Karpas-422 (cell line): ENCODE measurements around the gene SORCS2. TPM values are rescaled to one million over a fixed set of nuclear protein-coding genes. Genes with fewer than 3 reads are reported as not detected.

ENCODE experiments used
- DNase-seq: peaks from one replicate; pipeline ENCODE4 v3.0.0-alpha.2; 2015
- H2AFZ ChIP-seq: fragments of 200-600 bp; sonication (generic); 2 replicates; pipeline ENCODE4 v1.6.1; 2014; ENCODE audit warnings: antibody characterized with exemption, low read length, mixed read lengths
- H3K27ac ChIP-seq: fragments of 200-600 bp; sonication (generic); 2 replicates; pipeline ENCODE4 v1.5.1; 2014; ENCODE audit warnings: mild to moderate bottlenecking, low read length, moderate library complexity
- H3K27me3 ChIP-seq: fragments of 200-600 bp; sonication (generic); 2 replicates; pipeline ENCODE4 v1.6.1; 2014; ENCODE audit warnings: low read length, mixed read lengths
- H3K36me3 ChIP-seq: fragments of 200-600 bp; sonication (generic); 2 replicates; pipeline ENCODE4 v1.6.1; 2014; ENCODE audit warnings: low read length, mixed read lengths; ENCODE audit not compliant: insufficient read depth
- H3K4me1 ChIP-seq: fragments of 200-600 bp; sonication (generic); 2 replicates; pipeline ENCODE4 v1.6.1; 2014; ENCODE audit warnings: mild to moderate bottlenecking, low read length, mixed read lengths
- H3K4me2 ChIP-seq: fragments of 200-600 bp; sonication (generic); 2 replicates; pipeline ENCODE4 v1.6.1; 2014; ENCODE audit warnings: low read length, low read depth, mild to moderate bottlenecking; ENCODE audit not compliant: poor library complexity, severe bottlenecking
- H3K4me3 ChIP-seq: fragments of 200-600 bp; sonication (generic); 2 replicates; pipeline ENCODE4 v1.5.1; 2014; ENCODE audit warnings: mild to moderate bottlenecking, antibody characterized with exemption, low read length, mixed read lengths
- H3K79me2 ChIP-seq: fragments of 200-600 bp; sonication (generic); 2 replicates; pipeline ENCODE4 v1.6.1; 2014; ENCODE audit warnings: mild to moderate bottlenecking, low read length, mixed read lengths
- H3K9ac ChIP-seq: fragments of 200-600 bp; sonication (generic); 2 replicates; pipeline ENCODE4 v1.6.0; 2014; ENCODE audit warnings: low read length
- H3K9me2 ChIP-seq: fragments of 200-600 bp; sonication (generic), shearing (Covaris generic); replicated peaks from 2 replicates; pipeline ENCODE4 v1.6.0; 2014; ENCODE audit warnings: mild to moderate bottlenecking, low read length, moderate library complexity; ENCODE audit not compliant: insufficient read depth
- H3K9me3 ChIP-seq: fragments of 300-700, 200-600 bp; sonication (generic); 2 replicates; pipeline ENCODE4 v1.6.1; 2014; ENCODE audit warnings: low read length, mixed read lengths
- H4K20me1 ChIP-seq: fragments of 200-600 bp; sonication (generic); 2 replicates; pipeline ENCODE4 v1.6.1; 2014; ENCODE audit warnings: mild to moderate bottlenecking, antibody characterized with exemption, low read length, low read depth; ENCODE audit not compliant: insufficient read depth
- total RNA-seq: library from RNA; depleted of rRNA; stranded (reverse); fragments of >200 nt; shearing (Covaris generic); gene quantifications from 2 replicates; pipeline ENCODE4 v1.2.3, GENCODE V29; 2014; ENCODE audit warnings: low replicate concordance

Gene SORCS2
- total RNA-seq, 1 experiment from 2014 or later: not detected

- Histone ChIP-seq H3K27ac (no peak overlapping the region), H3K4me3 (no peak overlapping the region), H3K79me2 (no peaks in the 10 kb centered on the region), H2AFZ (no peak overlapping the region), H3K9me2 (no peaks in the 10 kb centered on the region), H3K36me3 (no peaks in the 10 kb centered on the region), H3K9me3 (no peaks in the 10 kb centered on the region), H3K27me3 (no peaks in the 10 kb centered on the region), H3K9ac (no peak overlapping the region), H3K4me1 (no peaks in the 10 kb centered on the region), H3K4me2 (no peak overlapping the region), H4K20me1 (no peaks in the 10 kb centered on the region)
- no peak for DNase-seq
These were observed 158.1 kb downstream of the SORCS2 start for GRCh38 chr4:7350396-7350795.

GRCh38 chr4:7351014-7351413 is 158.7 kb downstream of the SORCS2 start:
- Histone ChIP-seq H3K79me2 (no peaks in the 10 kb centered on the region), H3K27me3 (no peaks in the 10 kb centered on the region), H3K27ac (no peak overlapping the region), H3K9me3 (no peaks in the 10 kb centered on the region), H4K20me1 (no peaks in the 10 kb centered on the region), H3K9ac (no peak overlapping the region), H2AFZ (no peak overlapping the region), H3K36me3 (no peaks in the 10 kb centered on the region), H3K4me1 (no peaks in the 10 kb centered on the region), H3K4me3 (no peak overlapping the region), H3K4me2 (no peak overlapping the region), H3K9me2 (no peaks in the 10 kb centered on the region)
- DNase-seq: no peak

- H3K36me3 ChIP-seq: no peaks in the 10 kb centered on the region
- no peak overlapping the region for H3K4me3 ChIP-seq
- H3K9me3 ChIP-seq: no peaks in the 10 kb centered on the region
- H3K27me3 ChIP-seq: no peaks in the 10 kb centered on the region
- no peak overlapping the region for H3K4me2 ChIP-seq
- no peaks in the 10 kb centered on the region for H3K4me1 ChIP-seq
- no peak overlapping the region for H3K9ac ChIP-seq
- no peak overlapping the region for H3K27ac ChIP-seq
- H3K79me2 ChIP-seq: no peaks in the 10 kb centered on the region
- no peaks in the 10 kb centered on the region for H3K9me2 ChIP-seq
- no peaks in the 10 kb centered on the region for H4K20me1 ChIP-seq
- H2AFZ ChIP-seq: no peak overlapping the region
- DNase-seq: no peak
These were observed 160.1 kb downstream of the SORCS2 start for GRCh38 chr4:7352486-7352885.

GRCh38 chr4:7353046-7353790 is 160.9 kb downstream of the SORCS2 start:
- Histone ChIP-seq H3K9ac (no peak overlapping the region), H2AFZ (no peak overlapping the region)

GRCh38 chr4:7353846-7354610 is 161.7 kb downstream of the SORCS2 start:
- Histone ChIP-seq H3K4me2 (no peak overlapping the region), H2AFZ (no peak overlapping the region), H3K9ac (no peak overlapping the region), H3K4me1 (no peaks in the 10 kb centered on the region), H3K27me3 (no peaks in the 10 kb centered on the region), H3K79me2 (no peaks in the 10 kb centered on the region), H3K36me3 (no peaks in the 10 kb centered on the region), H4K20me1 (no peaks in the 10 kb centered on the region), H3K4me3 (no peak overlapping the region), H3K9me2 (no peaks in the 10 kb centered on the region), H3K27ac (no peak overlapping the region), H3K9me3 (no peaks in the 10 kb centered on the region)
- DNase-seq: no peak

More at GRCh38 chr4:7353046-7353790, 160.9 kb downstream of the SORCS2 start:
- no peaks in the 10 kb centered on the region for H4K20me1 ChIP-seq
- H3K9me2 ChIP-seq: no peaks in the 10 kb centered on the region
- no peak overlapping the region for H3K4me2 ChIP-seq
- no peak overlapping the region for H3K4me3 ChIP-seq
- DNase-seq: no peak
- H3K9me3 ChIP-seq: no peaks in the 10 kb centered on the region
- no peaks in the 10 kb centered on the region for H3K79me2 ChIP-seq
- H3K27me3 ChIP-seq: no peaks in the 10 kb centered on the region
- no peaks in the 10 kb centered on the region for H3K4me1 ChIP-seq
- H3K27ac ChIP-seq: no peak overlapping the region
- H3K36me3 ChIP-seq: no peaks in the 10 kb centered on the region

- H3K36me3 ChIP-seq: no peaks in the 10 kb centered on the region
- H3K27me3 ChIP-seq: no peaks in the 10 kb centered on the region
- H3K4me1 ChIP-seq: no peaks in the 10 kb centered on the region
- H3K27ac ChIP-seq: no peak overlapping the region
- no peak overlapping the region for H3K9ac ChIP-seq
- no peak for DNase-seq
- H2AFZ ChIP-seq: no peak overlapping the region
- H3K4me2 ChIP-seq: no peak overlapping the region
- H4K20me1 ChIP-seq: no peaks in the 10 kb centered on the region
- H3K9me3 ChIP-seq: no peaks in the 10 kb centered on the region
- no peak overlapping the region for H3K4me3 ChIP-seq
- no peaks in the 10 kb centered on the region for H3K9me2 ChIP-seq
- no peaks in the 10 kb centered on the region for H3K79me2 ChIP-seq
These were observed 162.6 kb downstream of the SORCS2 start for GRCh38 chr4:7354927-7355326.

GRCh38 chr4:7355795-7356194 is 163.5 kb downstream of the SORCS2 start:
- H3K27ac ChIP-seq: no peak overlapping the region
- no peaks in the 10 kb centered on the region for H3K9me2 ChIP-seq
- no peaks in the 10 kb centered on the region for H3K4me1 ChIP-seq
- no peak overlapping the region for H3K4me2 ChIP-seq
- no peak overlapping the region for H2AFZ ChIP-seq
- no peak for DNase-seq
- H3K27me3 ChIP-seq: no peaks in the 10 kb centered on the region
- no peak overlapping the region for H3K4me3 ChIP-seq
- H3K9me3 ChIP-seq: no peaks in the 10 kb centered on the region
- no peaks in the 10 kb centered on the region for H4K20me1 ChIP-seq
- no peaks in the 10 kb centered on the region for H3K79me2 ChIP-seq
- no peaks in the 10 kb centered on the region for H3K36me3 ChIP-seq
- H3K9ac ChIP-seq: no peak overlapping the region

- no peaks in the 10 kb centered on the region for H3K27me3 ChIP-seq
- H3K36me3 ChIP-seq: no peaks in the 10 kb centered on the region
- H3K4me2 ChIP-seq: no peak overlapping the region
- H3K4me1 ChIP-seq: no peaks in the 10 kb centered on the region
- no peaks in the 10 kb centered on the region for H4K20me1 ChIP-seq
- no peak for DNase-seq
- H2AFZ ChIP-seq: no peak overlapping the region
- H3K4me3 ChIP-seq: no peak overlapping the region
- H3K9me2 ChIP-seq: no peaks in the 10 kb centered on the region
- H3K27ac ChIP-seq: no peak overlapping the region
- H3K79me2 ChIP-seq: no peaks in the 10 kb centered on the region
- H3K9ac ChIP-seq: no peak overlapping the region
- no peaks in the 10 kb centered on the region for H3K9me3 ChIP-seq
These were observed 164.5 kb downstream of the SORCS2 start for GRCh38 chr4:7356667-7357310.
